Fibroblast of peridontal ligament (primary cell): ENCODE measurements around the gene SLC22A13.
"Not testable (repeated sequence)": the region's sequence is repeated elsewhere in the genome, so short reads cannot be mapped to it uniquely, and the experiment has no call there.

Experiments used
- DNase-seq: peaks from one replicate; pipeline ENCODE4 v3.0.0-alpha.2; 2010; ENCODE audit errors: extremely low read depth

Gene SLC22A13

GRCh38 chr3:38264353-38264771 is 1.2 kb upstream of the SLC22A13 start:
- DNase-seq = no peak

DNA sequence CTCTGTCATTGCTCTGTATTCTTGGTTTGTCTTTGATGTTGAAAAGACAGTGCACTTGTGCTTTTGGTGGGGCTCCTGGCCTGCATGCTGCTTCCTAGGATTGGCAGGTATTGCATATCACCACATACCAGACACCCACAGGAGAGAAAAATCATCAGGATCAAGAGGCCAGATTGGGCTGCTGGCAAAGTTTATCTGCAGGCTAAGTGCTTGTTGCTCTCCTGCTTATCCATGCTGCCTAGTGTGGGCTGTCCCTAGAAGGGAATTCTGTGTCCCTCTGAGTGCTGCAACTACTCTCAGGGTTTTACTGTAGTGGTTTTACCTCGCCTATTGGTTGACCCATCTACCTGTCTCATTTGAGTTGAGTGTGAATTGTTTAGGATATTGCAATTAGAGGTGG is 833 bp upstream of the SLC22A13 start:
- no peak for DNase-seq

DNA sequence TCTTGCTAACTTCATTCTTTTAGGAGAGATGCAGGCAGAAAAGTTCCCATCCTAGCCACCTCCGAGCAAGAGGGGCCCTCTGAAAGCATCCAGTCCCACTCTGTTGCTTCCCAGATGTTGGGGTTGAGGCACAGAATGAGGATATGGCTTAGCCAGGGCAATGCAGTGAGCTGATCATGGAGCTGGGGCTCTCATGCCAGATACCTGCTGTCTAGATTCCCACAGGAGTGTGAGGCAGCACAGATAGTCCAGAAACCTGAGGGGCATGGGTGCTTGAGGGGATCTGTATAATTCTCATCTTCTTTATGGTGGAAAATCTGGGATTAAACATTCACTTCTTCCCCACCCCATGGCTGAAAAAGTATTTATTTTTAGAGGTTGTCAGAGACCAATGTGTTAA is 1.2 kb downstream of the SLC22A13 start:
- DNase-seq = no peak

GRCh38 chr3:38267662-38268061 is 2.0 kb downstream of the SLC22A13 start:
- DNase-seq = no peak

DNA sequence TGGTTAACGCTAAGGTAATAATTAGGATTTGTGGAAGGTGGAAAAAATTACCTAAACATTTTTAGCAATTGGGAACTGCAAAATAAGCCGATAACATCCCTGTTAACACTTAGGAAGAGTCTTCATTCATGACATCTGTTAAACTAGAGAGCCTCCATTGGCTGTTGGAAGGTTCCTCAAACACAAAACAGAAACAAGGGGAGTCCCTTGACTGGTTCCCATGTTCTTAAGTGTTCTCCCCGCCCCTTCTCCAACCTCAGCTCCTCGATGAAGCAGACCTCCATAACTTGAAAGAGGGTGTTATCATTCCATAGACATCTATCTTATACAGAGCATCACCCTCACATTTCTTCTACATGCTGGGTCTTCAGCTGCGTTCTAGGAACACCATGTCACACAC is 2.5 kb downstream of the SLC22A13 start:
- no peak for DNase-seq

- no peak for DNase-seq
Measured at GRCh38 chr3:38268522-38268921, 2.9 kb downstream of the SLC22A13 start.

- peak; percentile 20 for DNase-seq
Measured at GRCh38 chr3:38270606-38271005, 5.0 kb downstream of the SLC22A13 start.

GRCh38 chr3:38271553-38271952 is 5.9 kb downstream of the SLC22A13 start:
- no peak for DNase-seq

GRCh38 chr3:38274864-38275649 is 9.4 kb downstream of the SLC22A13 start:
- no peak for DNase-seq

- no peak for DNase-seq
Measured at GRCh38 chr3:38275658-38276057, 10.0 kb downstream of the SLC22A13 start.

DNA sequence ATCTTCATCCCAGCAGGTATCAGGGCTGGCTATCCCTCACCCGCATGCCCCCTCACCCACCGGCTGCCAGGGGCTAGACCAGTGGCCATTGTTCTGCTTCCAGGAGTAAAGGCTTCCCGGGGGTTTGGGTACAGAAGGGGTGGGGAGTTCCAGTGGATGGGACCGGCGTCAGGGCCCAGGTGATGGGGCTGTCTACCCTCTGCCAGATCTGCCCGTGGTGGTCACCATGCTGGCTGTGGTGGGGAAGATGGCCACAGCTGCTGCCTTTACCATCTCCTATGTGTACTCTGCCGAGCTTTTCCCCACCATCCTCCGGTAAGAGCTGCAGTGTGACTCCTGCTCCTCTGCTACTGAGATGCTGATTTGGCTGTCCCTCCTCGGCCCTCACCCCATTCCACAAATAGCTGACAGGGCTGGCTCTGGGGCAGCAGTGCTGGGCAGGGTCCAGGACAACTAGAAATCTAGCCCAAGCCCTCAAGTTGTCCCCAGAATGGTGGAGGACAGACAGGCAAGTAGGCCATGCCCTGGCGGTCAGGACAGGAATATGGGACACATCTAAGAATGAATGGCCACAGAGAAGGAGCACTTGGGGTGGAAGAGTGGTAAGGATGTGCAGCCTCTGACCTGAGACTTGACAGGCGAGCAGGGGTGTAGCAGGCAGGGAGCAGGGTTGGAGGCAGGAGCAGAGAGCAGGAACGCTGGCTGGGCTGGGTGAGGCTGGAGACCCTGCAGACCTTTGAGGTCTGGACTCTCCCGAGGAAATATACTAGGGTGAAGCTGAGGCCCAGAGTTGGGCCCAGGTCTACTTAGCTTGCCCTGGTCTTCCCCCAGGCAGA is 10.7 kb downstream of the SLC22A13 start:
- no peak for DNase-seq

GRCh38 chr3:38276917-38277630 is 11.5 kb downstream of the SLC22A13 start:
- no peak for DNase-seq

DNA sequence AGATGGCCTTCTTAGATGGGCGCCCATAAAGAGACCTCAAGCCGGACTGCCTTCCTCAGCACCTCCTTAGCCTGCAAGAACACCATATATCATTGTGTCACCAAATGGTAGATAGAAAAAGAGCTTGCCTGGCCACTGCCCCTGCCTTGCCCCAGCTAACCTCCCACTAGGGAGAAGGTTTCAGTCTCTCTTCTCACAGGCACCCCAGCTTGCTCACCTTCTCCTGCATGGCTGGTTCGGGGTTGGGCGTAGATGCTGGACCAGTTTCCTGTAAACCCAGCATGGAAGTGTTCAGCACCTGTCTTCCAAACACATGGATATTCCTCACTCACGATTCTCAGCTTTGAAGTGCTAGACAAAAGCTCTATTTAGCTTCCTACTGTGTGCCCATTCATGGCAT is 13.2 kb downstream of the SLC22A13 start:
- DNase-seq = no peak

GRCh38 chr3:38281895-38282686 is 16.5 kb downstream of the SLC22A13 start, which contains the start of gene SLC22A14:
TSS of gene SLC22A14 (plus strand) at chr3:38282294. CDS start at chr3:38306027, 23,733 bp downstream.
- no peak for DNase-seq

DNA sequence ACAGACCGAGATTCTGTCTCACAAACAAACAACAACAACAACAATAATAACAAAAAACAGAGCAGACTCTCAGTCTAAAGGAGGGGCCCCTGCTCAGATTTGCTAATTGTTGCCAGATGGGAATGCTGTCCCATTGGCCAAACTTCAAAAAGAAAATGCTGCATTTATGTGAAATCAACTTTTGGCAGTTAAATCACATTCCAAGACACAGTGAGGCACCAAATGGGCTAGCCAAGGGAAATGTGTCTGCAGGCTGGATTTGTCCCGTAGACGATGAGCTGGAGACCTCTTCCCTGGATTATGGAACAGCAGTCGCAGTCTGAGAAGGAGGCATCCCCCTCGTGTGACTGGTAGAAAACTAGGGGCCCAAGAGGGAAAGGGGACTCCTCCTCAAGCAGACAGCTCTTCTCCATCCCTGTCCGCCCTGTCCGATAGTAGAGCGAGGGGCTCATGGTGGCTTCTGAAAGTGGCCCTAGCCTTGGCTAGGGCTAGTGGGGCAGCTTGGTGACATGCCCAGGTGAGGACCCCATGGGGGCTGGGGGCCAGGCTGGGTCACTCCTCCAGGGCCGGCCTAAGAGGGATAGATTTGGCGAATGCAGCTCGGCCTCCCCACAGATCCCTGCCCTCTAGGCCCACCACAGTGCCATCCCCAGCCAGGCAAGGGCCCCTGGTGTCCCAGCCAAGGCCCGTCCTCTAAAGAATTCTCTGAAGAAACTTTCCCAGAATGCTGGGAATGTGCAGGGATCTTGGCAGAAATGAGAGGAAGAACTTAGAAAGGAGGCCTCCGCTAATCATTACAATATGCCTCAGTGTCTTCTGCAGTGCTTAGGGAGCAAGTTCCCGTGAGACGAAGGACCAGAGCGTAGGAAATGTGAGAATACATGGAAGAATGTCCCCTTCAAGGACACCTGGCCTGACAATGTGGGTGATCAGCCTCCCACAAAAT is 18.5 kb downstream of the SLC22A13 start:
- DNase-seq = peak; percentile 93

- DNase-seq = no peak
Measured at GRCh38 chr3:38284756-38285150, 19.1 kb downstream of the SLC22A13 start.

DNA sequence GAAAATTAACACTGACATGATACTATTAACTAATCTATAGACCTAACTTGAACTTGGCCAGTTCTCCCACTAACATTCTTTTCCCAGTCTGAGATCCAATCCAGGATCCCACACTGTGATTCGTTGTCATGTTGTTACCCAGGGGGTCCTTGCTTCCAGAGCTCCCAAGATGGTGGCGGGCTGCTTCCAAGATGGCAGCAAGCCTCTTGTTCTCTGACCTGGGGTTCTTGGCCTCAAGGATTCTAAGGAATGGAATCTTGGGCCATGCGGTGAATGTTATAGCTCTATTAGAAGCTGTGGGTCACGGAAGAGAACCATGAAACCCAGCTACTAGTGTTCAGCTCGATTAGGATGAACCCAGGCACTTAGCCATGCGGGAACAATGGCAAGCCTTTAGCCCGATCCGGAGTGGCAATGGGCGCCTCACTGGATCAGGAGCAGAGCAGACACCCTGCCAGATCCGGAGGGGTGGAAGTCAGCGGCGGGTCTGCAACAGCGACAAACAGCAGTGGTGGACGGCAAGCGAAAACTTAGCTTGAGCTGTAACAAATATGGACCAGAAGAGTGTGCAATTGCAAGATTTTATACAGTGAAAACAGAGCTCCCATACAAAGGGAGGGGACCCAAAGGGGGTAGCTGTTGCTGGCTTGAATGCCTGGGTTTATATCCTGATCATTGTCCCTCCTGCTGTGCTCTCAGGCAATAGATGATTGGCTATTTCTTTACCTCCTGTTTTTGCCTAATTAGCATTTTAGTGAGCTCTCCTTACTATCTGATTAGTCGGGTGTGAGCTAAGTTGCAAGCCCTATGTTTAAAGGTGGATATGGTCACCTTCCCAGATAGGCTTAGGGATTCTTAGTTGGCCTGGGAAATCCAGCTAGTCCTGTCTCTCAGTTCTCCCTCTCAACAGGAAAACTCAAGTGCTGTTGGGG is 23.9 kb downstream of the SLC22A13 start:
- DNase-seq = not testable (repeated sequence)

- not testable (repeated sequence) for DNase-seq
Measured at GRCh38 chr3:38297053-38297452, 31.4 kb downstream of the SLC22A13 start.

GRCh38 chr3:38297537-38297936 is 31.9 kb downstream of the SLC22A13 start:
- no peak for DNase-seq
